NT2/D1 (cell line): Measurements from ENCODE around the gene FCSK.
A peak's percentile ranks its signal among the peaks of the same experiment; 100 is the strongest.

ENCODE experiments used
- DNase-seq: peaks from one replicate; pipeline ENCODE4 v3.0.0-alpha.2; 2011; ENCODE audit warnings: low read depth, low spot score
- H3K27me3 ChIP-seq: 2 replicates; pipeline ENCODE4 v1.6.0; 2011; ENCODE audit warnings: mild to moderate bottlenecking; ENCODE audit not compliant: insufficient read length, insufficient read depth
- H3K36me3 ChIP-seq: 2 replicates; pipeline ENCODE4 v1.6.1; 2011; ENCODE audit warnings: mild to moderate bottlenecking, low read length, mixed read lengths; ENCODE audit not compliant: insufficient read depth, insufficient read length
- H3K4me1 ChIP-seq: 2 replicates; pipeline ENCODE4 v1.5.1; 2011; ENCODE audit not compliant: insufficient read depth, insufficient read length
- H3K4me3 ChIP-seq: 2 replicates; pipeline ENCODE4 v1.5.1; 2011; ENCODE audit warnings: low read depth; ENCODE audit not compliant: insufficient read length
- H3K9ac ChIP-seq: 2 replicates; pipeline ENCODE4 v1.6.0; 2011; ENCODE audit warnings: low read depth; ENCODE audit not compliant: insufficient read length
- H3K9me3 ChIP-seq: 2 replicates; pipeline ENCODE4 v1.5.1; 2011; ENCODE audit warnings: mild to moderate bottlenecking, low read length; ENCODE audit not compliant: insufficient read depth
- SUZ12 ChIP-seq: IDR thresholded peaks from 2 replicates; pipeline ENCODE4 v1.6.1; 2011; ENCODE audit not compliant: insufficient read length, insufficient read depth; ENCODE audit errors: extremely low read depth
- YY1 ChIP-seq: IDR thresholded peaks from 2 replicates; pipeline ENCODE4 v1.6.1; 2011; ENCODE audit not compliant: insufficient read length, insufficient read depth
- ZNF274 ChIP-seq: IDR thresholded peaks from 2 replicates; pipeline ENCODE4 v1.6.1; 2011; ENCODE audit warnings: mild to moderate bottlenecking, low read depth, low read length

Gene FCSK

GRCh38 chr16:70465999-70466804 is 11.8 kb downstream of the FCSK start:
- no peak for TF ChIP-seq YY1
- no peak for TF ChIP-seq SUZ12
- TF ChIP-seq ZNF274 = no peak
- no peak for DNase-seq
- Histone ChIP-seq H3K4me3 (no peak overlapping the region), H3K9ac (no peak overlapping the region), H3K9me3 (no peaks in the 10 kb centered on the region), H3K4me1 (peaks cover 24% of the 10 kb centered on the region), H3K27me3 (no peaks in the 10 kb centered on the region), H3K36me3 (peaks cover 11% of the 10 kb centered on the region)

- DNase-seq = no peak
Observed at GRCh38 chr16:70466805-70467076, 12.3 kb downstream of the FCSK start.

DNA sequence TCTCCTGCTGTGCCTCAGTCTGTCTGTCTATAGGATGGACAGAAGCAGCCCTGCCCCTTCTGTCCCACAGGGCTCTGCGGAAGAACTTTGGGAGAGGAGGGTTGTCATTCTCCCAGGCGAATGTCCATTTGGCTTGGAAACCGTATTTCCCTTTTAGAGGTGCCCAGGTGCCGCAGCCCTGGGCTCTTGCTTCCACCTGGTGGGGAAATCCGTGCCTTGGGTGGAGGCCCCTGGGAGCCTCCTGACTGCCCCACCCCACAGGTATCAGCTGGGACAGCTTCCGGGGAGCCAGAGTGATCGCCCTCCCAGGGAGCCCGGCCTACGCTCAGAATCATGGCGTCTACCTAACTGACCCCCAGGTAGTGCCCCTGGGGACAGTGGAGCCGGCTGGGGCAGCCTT is 12.7 kb downstream of the FCSK start:
- H3K4me3 ChIP-seq = no peak overlapping the region
- no peaks in the 10 kb centered on the region for H3K27me3 ChIP-seq
- no peaks in the 10 kb centered on the region for H3K9me3 ChIP-seq
- no peak for DNase-seq
- peaks cover 21% of the 10 kb centered on the region for H3K4me1 ChIP-seq
- TF ChIP-seq ZNF274 = no peak
- no peak for TF ChIP-seq YY1
- TF ChIP-seq SUZ12 = no peak
- H3K36me3 ChIP-seq = peaks cover 11% of the 10 kb centered on the region
- H3K9ac ChIP-seq = no peak overlapping the region

More at GRCh38 chr16:70466805-70467076, 12.3 kb downstream of the FCSK start:
- Histone ChIP-seq H3K4me3 (no peak overlapping the region), H3K36me3 (peaks cover 11% of the 10 kb centered on the region), H3K9me3 (no peaks in the 10 kb centered on the region), H3K9ac (no peak overlapping the region), H3K27me3 (no peaks in the 10 kb centered on the region), H3K4me1 (peaks cover 20% of the 10 kb centered on the region)
- no peak for TF ChIP-seq YY1
- no peak for TF ChIP-seq SUZ12
- TF ChIP-seq ZNF274 = no peak

GRCh38 chr16:70467608-70468007 is 13.2 kb downstream of the FCSK start:
- Histone ChIP-seq H3K36me3 (peaks cover 11% of the 10 kb centered on the region), H3K4me3 (no peak overlapping the region), H3K4me1 (peaks cover 25% of the 10 kb centered on the region), H3K9ac (no peak overlapping the region), H3K27me3 (no peaks in the 10 kb centered on the region), H3K9me3 (no peaks in the 10 kb centered on the region)
- no peak for DNase-seq
- TF ChIP-seq SUZ12 = no peak

DNA sequence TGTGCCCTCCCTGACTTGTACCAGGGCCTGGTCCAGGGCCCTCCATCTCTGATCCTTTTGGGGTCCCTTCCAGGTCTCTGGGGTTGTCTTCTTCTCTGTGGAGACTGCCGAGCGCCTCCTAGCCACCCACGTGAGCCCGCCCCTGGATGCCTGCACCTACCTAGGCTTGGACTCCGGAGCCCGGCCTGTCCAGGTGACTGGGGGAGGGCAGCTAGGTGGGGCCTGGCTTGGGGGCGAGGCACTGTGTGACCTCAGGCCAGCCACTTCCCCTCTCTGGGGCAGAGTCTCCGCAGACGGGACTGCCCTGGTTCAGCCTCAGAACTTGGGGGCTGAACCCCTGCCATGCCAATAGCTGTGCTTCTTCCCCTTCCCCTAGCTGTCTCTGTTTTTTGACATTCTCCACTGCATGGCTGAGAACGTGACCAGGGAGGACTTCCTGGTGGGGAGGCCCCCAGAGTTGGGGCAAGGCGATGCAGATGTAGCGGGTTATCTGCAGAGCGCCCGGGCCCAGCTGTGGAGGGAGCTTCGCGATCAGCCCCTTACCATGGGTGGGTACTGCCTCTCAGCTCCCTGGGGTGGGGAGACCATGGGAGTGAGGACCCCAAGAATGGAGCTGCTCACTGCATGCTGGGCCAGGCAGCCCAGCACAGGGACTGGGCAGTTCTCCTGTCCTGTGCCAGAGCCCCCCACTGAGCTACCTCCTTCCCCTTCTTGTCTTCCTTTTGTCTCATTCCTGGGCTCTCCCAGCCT is 14.6 kb downstream of the FCSK start:
- H3K9ac ChIP-seq = no peak overlapping the region
- no peaks in the 10 kb centered on the region for H3K27me3 ChIP-seq

DNA sequence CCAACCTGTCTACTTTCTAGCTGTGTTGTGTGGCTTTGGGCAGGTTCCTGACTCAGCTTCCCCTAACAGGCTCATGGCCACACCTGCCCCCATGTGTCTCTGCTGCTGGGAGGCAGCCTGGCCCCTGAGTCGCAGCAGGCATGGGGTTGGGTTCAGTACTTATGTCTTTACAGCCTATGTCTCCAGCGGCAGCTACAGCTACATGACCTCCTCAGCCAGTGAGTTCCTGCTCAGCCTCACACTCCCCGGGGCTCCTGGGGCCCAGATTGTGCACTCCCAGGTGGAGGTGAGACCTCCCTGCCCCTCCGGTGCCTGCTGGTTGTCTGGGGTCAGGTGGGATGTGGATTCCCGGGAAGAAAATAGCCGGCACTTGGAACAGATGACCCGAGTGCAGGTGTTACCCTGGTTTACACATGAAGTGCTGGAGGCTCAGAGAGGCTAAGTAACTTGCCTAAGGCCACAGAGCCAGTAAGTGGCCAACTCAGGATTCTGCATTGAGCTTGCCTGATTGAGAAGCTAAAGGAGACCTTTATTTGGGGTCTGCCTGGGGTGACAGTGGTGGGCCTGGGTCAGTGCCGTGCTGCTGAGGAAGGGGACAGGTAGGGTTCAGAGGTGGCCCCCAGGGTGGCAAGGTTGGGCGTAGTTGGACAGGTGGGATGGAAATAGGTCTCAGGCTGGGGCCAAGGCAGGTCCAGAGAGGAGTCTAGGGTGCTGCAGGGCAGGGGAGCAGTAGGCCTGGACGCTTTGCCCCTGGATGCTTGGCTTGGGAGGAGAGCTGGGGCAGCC is 15.9 kb downstream of the FCSK start:
- no peak for TF ChIP-seq ZNF274
- TF ChIP-seq YY1 = no peak
- TF ChIP-seq SUZ12 = no peak
- no peak for DNase-seq

More for the DNA sequence above, 14.6 kb downstream of the FCSK start:
- H3K9me3 ChIP-seq = no peaks in the 10 kb centered on the region
- DNase-seq = no peak
- H3K4me3 ChIP-seq = no peak overlapping the region
- peaks cover 25% of the 10 kb centered on the region for H3K4me1 ChIP-seq
- H3K36me3 ChIP-seq = peaks cover 2% of the 10 kb centered on the region
- TF ChIP-seq ZNF274 (no peak), YY1 (no peak), SUZ12 (no peak)

DNA sequence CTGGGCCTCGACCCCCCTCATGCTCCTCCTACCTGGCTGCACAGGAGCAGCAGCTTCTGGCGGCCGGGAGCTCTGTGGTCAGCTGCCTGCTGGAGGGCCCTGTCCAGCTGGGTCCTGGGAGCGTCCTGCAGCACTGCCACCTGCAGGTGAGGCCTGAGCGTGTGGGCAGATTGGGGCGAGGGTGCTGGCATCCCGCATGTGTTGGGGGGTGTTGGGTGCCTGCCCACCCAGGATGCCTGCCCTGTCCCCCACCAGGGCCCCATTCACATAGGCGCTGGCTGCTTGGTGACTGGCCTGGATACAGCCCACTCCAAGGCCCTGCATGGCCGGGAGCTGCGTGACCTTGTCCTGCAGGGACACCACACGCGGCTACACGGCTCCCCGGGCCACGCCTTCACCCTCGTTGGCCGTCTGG is 16.5 kb downstream of the FCSK start:
- Histone ChIP-seq H3K4me1 (peaks cover 30% of the 10 kb centered on the region), H3K36me3 (no peaks in the 10 kb centered on the region), H3K9me3 (no peaks in the 10 kb centered on the region), H3K9ac (no peak overlapping the region), H3K27me3 (no peaks in the 10 kb centered on the region), H3K4me3 (peak overlapping the region; percentile 6)
- no peak for TF ChIP-seq YY1
- TF ChIP-seq SUZ12 = no peak
- no peak for DNase-seq

More for the DNA sequence above, 15.9 kb downstream of the FCSK start:
- Histone ChIP-seq H3K4me3 (no peak overlapping the region), H3K4me1 (peaks cover 27% of the 10 kb centered on the region), H3K27me3 (no peaks in the 10 kb centered on the region), H3K9me3 (no peaks in the 10 kb centered on the region), H3K36me3 (no peaks in the 10 kb centered on the region), H3K9ac (no peak overlapping the region)
